Sigmoid colon (tissue), 7 donors: ENCODE data around the gene DNPEP. TPM values are rescaled to one million over a fixed set of nuclear protein-coding genes. Genes with fewer than 3 reads are reported as not detected.
"Not testable (repeated sequence)": the region's sequence is repeated elsewhere in the genome, so short reads cannot be mapped to it uniquely, and the experiment has no call there.

Experiments
- DNase-seq: peaks from one replicate; pipeline ENCODE4 v3.0.0-alpha.2; 2019
- H3K27ac ChIP-seq, 4 donors: fragments of 200-600 bp; sonication (generic); one replicate each; pipeline ENCODE4 v1.5.1; 2016 to 2019; ENCODE audit warnings: mild to moderate bottlenecking in 1 of 4
- H3K27me3 ChIP-seq, 3 donors: fragments of 200-600 bp; sonication (generic); one replicate each; pipeline ENCODE4 v1.5.1; 2019; ENCODE audit warnings: mild to moderate bottlenecking in 1 of 3
- H3K36me3 ChIP-seq, 4 donors: fragments of 200-600 bp; sonication (generic); one replicate each; pipeline ENCODE4 v1.5.1; 2016 to 2019
- H3K4me1 ChIP-seq, 4 donors: fragments of 200-600 bp; sonication (generic); one replicate each; pipeline ENCODE4 v1.5.1; 2017 to 2019
- H3K4me3 ChIP-seq, 4 donors: fragments of 200-600 bp; sonication (generic); one replicate each; pipeline ENCODE4 v1.5.1; 2017 to 2019; ENCODE audit warnings: mild to moderate bottlenecking in 2 of 4, moderate library complexity in 1 of 4
- H3K9me3 ChIP-seq, 4 donors: fragments of 200-600 bp in 3 of 4; sonication (generic) in 3 of 4; one replicate each; pipeline versions ENCODE4 v1.5.1 to v1.6.1; 2013 to 2019
- EP300 ChIP-seq, 4 donors: sonication (generic); formaldehyde crosslinking; IDR thresholded peaks; one replicate each; pipeline ENCODE4 v1.6.1; 2017; ENCODE audit warnings: antibody characterized with exemption in 4 of 4
- POLR2A ChIP-seq, 2 donors: fragments of 450-650 bp; IDR thresholded peaks; one replicate each; pipeline ENCODE4 v1.6.1; 2016; ENCODE audit warnings: antibody characterized with exemption in 2 of 2, mild to moderate bottlenecking in 2 of 2, moderate library complexity in 2 of 2
- POLR2AphosphoS5 ChIP-seq, 4 donors: sonication (generic); formaldehyde crosslinking; IDR thresholded peaks; one replicate each; pipeline ENCODE4 v1.6.1; 2017; ENCODE audit warnings: antibody characterized with exemption in 4 of 4
- WGBS, 2 donors: extraction: QIAGEN DNeasy Blood & Tissue Kit; methylation state at CpG; one replicate each; pipeline ENCODE4 v1.1.7; 2013; 5-methylcytosine and 5-hydroxymethylcytosine counted together
- intact Hi-C: fragments of 100-400 bp; cut with DNase I; formaldehyde crosslinking; loops from one replicate; pipeline ENCODE4 v1.15.1; 2023
- polyA plus RNA-seq, 3 donors: library from polyadenylated mRNA; stranded (reverse); fragments of 200-250 nt; gene quantifications; one replicate each; pipeline ENCODE4 v1.2.3, GENCODE V29; 2013
- total RNA-seq, 4 donors: library from RNA; depleted of rRNA; stranded (reverse); fragments of >200 nt; gene quantifications; one replicate each; pipeline ENCODE4 v1.1.0, GENCODE V29; 2016
- TF ChIP-seq, protein P1 (sequence below), 4 experiments: fragments of 450-650 bp in 3 of 4; fragments of 200-600 bp in 1 of 4; IDR thresholded peaks; one replicate each; pipeline ENCODE4 v1.5.1; 2016 to 2019; ENCODE audit warnings: antibody characterized with exemption in 4 of 4, mild to moderate bottlenecking in 3 of 4, moderate library complexity in 2 of 4
- donor health status: healthy with polysubstance abuse.
- donor health status: Bipolar disorder and iron deficiency.
- donor health status: healthy.

DNPEP gene
- total and polyA plus RNA-seq, 7 donors = 43.2 to 137 (median 62.8) TPM

DNA sequence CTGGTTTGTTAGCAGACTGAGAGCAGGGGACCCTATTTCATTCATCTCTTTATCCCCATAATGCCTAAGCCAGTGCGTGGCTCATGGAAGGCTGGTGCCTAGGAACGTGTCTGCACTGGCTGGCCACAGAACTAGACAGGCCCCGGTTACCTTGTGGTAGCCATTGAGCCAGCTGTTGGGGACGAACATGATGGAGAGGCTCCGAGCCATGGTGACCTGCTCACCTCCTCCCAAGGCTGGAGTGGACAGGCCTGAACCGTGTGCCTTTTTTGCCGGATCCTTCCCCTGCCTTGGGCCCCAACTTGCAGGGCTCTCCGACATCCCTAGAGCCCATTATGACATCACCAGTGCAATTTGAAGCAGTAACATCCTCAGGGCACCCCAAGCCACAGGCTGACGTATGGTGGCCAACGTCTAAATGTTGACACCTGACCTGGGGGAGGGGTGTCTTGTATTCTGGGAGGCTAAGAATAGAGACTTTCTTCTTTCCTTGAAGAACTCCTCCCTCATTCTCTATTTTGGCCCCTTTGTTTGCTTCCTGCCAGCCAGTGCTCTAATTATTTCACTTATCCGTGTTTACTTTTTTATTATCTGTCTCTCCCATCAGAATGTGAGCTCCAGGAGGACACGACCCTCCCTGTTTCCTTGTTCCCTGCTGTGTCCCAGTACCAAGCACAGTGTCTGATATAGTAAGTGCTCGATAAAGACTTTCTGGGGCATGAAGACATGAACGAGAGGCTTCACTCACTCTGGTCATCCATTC lies 12.2 kb upstream of the DNPEP start:
- H3K27me3 ChIP-seq = no peaks in the 10 kb centered on the region
- 63 to 75% methylated on average over 14 of the region's 14 CpGs for whole genome bisulfite sequencing, 2 donors
- no peaks in the 10 kb centered on the region for H3K9me3 ChIP-seq
- H3K36me3 ChIP-seq = no peaks in the 10 kb centered on the region
- TF ChIP-seq EP300 (IDR thresholded peaks at IDR 0.05) (no peak), POLR2AphosphoS5 (IDR thresholded peaks at IDR 0.05) (no peak), POLR2A (IDR thresholded peaks at IDR 0.05) (no peak)
- TF ChIP-seq, protein P1, sequence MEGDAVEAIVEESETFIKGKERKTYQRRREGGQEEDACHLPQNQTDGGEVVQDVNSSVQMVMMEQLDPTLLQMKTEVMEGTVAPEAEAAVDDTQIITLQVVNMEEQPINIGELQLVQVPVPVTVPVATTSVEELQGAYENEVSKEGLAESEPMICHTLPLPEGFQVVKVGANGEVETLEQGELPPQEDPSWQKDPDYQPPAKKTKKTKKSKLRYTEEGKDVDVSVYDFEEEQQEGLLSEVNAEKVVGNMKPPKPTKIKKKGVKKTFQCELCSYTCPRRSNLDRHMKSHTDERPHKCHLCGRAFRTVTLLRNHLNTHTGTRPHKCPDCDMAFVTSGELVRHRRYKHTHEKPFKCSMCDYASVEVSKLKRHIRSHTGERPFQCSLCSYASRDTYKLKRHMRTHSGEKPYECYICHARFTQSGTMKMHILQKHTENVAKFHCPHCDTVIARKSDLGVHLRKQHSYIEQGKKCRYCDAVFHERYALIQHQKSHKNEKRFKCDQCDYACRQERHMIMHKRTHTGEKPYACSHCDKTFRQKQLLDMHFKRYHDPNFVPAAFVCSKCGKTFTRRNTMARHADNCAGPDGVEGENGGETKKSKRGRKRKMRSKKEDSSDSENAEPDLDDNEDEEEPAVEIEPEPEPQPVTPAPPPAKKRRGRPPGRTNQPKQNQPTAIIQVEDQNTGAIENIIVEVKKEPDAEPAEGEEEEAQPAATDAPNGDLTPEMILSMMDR (IDR thresholded peaks at IDR 0.05) = no peak
- DNase-seq = no peak
- intact Hi-C loops = no loop called here
- no peak overlapping the region for H3K27ac ChIP-seq
- H3K4me1 ChIP-seq = peaks cover 0 to 32% (median 14%) of the 10 kb centered on the region in 4 donors
- no peak overlapping the region for H3K4me3 ChIP-seq

DNA sequence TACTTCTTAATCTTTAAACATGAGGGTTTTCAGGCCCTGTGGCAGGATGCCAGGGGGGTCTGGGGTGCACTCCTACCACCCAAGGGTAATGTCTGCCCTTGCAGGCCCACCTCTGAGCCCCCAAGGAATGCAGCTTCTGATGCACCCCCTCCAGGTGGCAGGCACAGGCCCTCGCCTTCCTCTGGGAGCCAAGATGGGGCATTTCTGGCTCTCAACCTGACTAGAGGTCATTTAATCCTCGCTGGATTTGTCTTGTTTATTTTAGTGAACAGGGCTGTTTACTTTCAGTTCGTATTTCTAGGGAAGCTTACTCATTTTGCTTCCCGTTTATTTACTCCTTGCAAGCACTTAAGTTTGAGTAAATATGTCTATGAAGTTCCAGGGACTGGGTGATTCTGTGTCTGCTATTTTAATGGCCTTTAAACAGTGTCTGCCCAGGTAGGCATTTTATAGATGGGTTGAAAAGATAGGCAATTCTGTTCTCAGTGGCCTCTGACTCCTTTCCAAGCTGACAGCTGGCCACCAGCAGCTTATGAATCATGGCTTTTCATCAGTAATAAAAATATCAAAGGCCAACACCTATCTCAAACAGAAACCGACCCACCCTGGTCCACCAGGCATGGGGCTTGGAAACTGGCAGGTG lies 11.1 kb upstream of the DNPEP start:
- intact Hi-C loops = no loop called here
- Histone ChIP-seq H3K27me3 (no peaks in the 10 kb centered on the region), H3K36me3 (no peaks in the 10 kb centered on the region), H3K9me3 (no peaks in the 10 kb centered on the region), H3K27ac (peak overlapping the region in 3 of 4 donors; percentile 34 to 54 (median 54)), H3K4me1 (peaks cover 0 to 22% (median 5%) of the 10 kb centered on the region in 4 donors), H3K4me3 (no peak overlapping the region)
- TF ChIP-seq POLR2A (IDR thresholded peaks at IDR 0.05) (no peak), POLR2AphosphoS5 (IDR thresholded peaks at IDR 0.05) (no peak), EP300 (IDR thresholded peaks at IDR 0.05) (no peak)
- TF ChIP-seq, protein P1 (IDR thresholded peaks at IDR 0.05) = no peak
- no peak for DNase-seq
- WGBS, 2 donors = 8 to 51% methylated on average over 5 of the region's 5 CpGs

DNA sequence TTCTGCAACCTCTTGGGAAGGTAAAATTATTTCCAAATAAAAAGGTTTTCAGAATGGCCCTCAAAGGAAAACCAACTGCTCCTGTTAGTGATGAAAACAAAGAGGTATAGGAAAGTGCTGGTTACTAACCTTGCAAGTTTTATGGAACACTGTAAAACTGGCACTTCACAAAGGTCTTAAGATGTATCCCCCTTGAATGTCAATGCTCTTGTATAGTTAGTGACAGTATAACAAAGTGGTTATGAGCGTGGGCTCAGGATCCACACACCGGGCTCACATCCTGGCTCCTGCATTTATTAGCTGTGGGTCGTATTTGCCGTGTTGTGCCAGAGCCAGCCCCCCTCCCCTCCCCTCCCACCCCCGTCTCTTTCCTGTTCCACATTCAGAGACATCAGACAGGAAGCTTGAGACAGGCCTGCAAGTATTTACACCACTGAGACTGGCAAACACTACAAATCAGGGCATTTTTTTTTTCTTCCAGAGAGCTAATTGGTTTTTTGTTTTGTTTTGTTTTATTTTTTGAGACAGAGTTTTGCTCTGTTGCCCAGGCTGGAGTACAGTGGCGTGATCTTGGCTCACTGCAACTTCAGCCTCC lies 9.2 kb upstream of the DNPEP start:
- TF ChIP-seq EP300 (IDR thresholded peaks at IDR 0.05) (no peak), POLR2AphosphoS5 (IDR thresholded peaks at IDR 0.05) (no peak), POLR2A (IDR thresholded peaks at IDR 0.05) (no peak)
- TF ChIP-seq, protein P1 (IDR thresholded peaks at IDR 0.05) = no peak
- WGBS, 2 donors = 36 to 74% methylated on average over 6 of the region's 6 CpGs
- H3K9me3 ChIP-seq = no peaks in the 10 kb centered on the region
- no peak for DNase-seq
- intact Hi-C loops = no loop called here
- H3K4me1 ChIP-seq = peaks cover 0 to 8% (median 0%) of the 10 kb centered on the region in 4 donors
- no peak overlapping the region for H3K4me3 ChIP-seq
- no peak overlapping the region for H3K27ac ChIP-seq
- no peaks in the 10 kb centered on the region for H3K36me3 ChIP-seq
- no peaks in the 10 kb centered on the region for H3K27me3 ChIP-seq

DNA sequence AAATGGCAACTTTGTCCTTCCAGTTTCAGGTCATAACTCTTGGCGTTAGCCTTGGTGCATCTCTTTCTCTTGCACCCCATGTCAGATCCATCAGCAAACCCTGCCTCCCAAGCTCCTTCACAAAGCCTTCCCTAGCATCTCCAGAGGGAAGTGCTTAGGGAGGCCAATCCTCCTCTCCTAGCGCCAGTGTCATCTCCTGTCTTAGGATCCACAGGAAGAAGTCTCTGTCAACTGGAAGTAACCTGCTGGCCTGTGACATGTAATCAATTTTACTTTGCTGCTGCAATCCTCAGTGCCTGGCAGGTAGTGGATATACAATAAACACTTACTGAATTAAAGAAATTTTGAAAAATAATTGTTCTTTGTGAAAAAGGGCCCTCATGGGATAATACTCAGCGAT lies 7.9 kb upstream of the DNPEP start:
- DNase-seq = no peak
- H3K9me3 ChIP-seq = no peaks in the 10 kb centered on the region
- no peak overlapping the region for H3K4me3 ChIP-seq
- TF ChIP-seq, protein P1 (IDR thresholded peaks at IDR 0.05) = no peak
- TF ChIP-seq POLR2AphosphoS5 (IDR thresholded peaks at IDR 0.05) = no peak
- no peak overlapping the region for H3K27ac ChIP-seq
- no peaks in the 10 kb centered on the region for H3K27me3 ChIP-seq
- H3K4me1 ChIP-seq = peaks cover 0 to 8% (median 0%) of the 10 kb centered on the region in 4 donors
- WGBS, 2 donors = 92 to 96% methylated on average over 3 of the region's 3 CpGs
- intact Hi-C loops = no loop called here
- no peaks in the 10 kb centered on the region for H3K36me3 ChIP-seq

DNA sequence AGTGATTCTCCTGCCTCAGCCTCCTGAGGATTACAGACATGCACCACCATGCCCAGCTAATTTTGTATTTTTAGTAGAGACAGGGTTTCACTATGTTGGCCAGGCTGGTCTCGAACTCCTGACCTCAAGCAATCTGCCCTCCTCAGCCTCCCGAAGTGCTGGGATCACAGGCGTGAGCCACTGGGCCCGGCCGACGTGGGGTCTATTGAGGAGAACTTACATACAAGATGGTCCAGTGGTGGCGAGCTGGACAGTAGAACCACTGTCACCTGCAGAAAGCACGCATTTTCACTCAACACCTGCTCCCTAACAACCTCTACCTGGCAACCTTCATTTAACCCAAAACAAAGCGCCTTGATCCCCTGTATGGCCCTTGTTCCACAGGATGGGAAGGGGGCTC lies 7.3 kb upstream of the DNPEP start:
- H3K4me3 ChIP-seq, intact Hi-C loops, DNase-seq, H3K27ac ChIP-seq, H3K27me3 ChIP-seq, H3K9me3 ChIP-seq, H3K4me1 ChIP-seq, H3K36me3 ChIP-seq: not testable (repeated sequence)
- 95 to 96% methylated on average over 9 of the region's 9 CpGs for WGBS, 2 donors
